Lower lobe of right lung (tissue), 2 donors: Measurements from ENCODE around the gene ALG9. TPM values are rescaled to one million over a fixed set of nuclear protein-coding genes. Genes with fewer than 3 reads are reported as not detected.
"Not testable (repeated sequence)": the region's sequence is repeated elsewhere in the genome, so short reads cannot be mapped to it uniquely, and the experiment has no call there.

Source experiments
- ATAC-seq, 2 donors: fragments of 200-7000 bp; cut with Tn5 transposase; one replicate each; pipeline ENCODE4 v1.9.1; 2020 to 2022; ENCODE audit warnings: mild to moderate bottlenecking in 2 of 2, moderate library complexity in 2 of 2
- DNase-seq: peaks from one replicate; pipeline ENCODE4 v3.0.0-alpha.2; 2020
- H3K27ac ChIP-seq: fragments of 200-600 bp; one replicate; pipeline ENCODE4 v1.8.0; 2022
- H3K27me3 ChIP-seq: fragments of 200-600 bp; one replicate; pipeline ENCODE4 v1.8.0; 2022; ENCODE audit warnings: low read depth
- H3K36me3 ChIP-seq: fragments of 200-600 bp; one replicate; pipeline ENCODE4 v1.8.0; 2022; ENCODE audit warnings: mild to moderate bottlenecking
- H3K4me1 ChIP-seq: fragments of 200-600 bp; one replicate; pipeline ENCODE4 v1.8.0; 2022
- H3K4me3 ChIP-seq: fragments of 200-600 bp; one replicate; pipeline ENCODE4 v1.8.0; 2022; ENCODE audit warnings: mild to moderate bottlenecking
- H3K9me3 ChIP-seq: fragments of 200-600 bp; one replicate; pipeline ENCODE4 v1.8.0; 2022
- CTCF ChIP-seq: fragments of 200-600 bp; IDR thresholded peaks from one replicate; pipeline ENCODE4 v1.8.0; 2022; ENCODE audit warnings: antibody characterized with exemption, mild to moderate bottlenecking
- intact Hi-C: fragments of 100-400 bp; cut with DNase I; formaldehyde crosslinking; loops from one replicate; pipeline ENCODE4 v1.11.0; 2022
- total RNA-seq: library from RNA; stranded (reverse); fragmentation: NEBNext Ultra II Directional; extraction: Animal tissue kit (Norgen Biotek cat#: 25700); gene quantifications from one replicate; pipeline ENCODE4 v1.2.1, GENCODE V29; 2021
- donor health status: DM: no; HTN: yes; CAD: no; lungs with severe emphysema.

The ALG9 gene
- total RNA-seq, 1 donor from 2014 or later: 25.5 TPM

DNA sequence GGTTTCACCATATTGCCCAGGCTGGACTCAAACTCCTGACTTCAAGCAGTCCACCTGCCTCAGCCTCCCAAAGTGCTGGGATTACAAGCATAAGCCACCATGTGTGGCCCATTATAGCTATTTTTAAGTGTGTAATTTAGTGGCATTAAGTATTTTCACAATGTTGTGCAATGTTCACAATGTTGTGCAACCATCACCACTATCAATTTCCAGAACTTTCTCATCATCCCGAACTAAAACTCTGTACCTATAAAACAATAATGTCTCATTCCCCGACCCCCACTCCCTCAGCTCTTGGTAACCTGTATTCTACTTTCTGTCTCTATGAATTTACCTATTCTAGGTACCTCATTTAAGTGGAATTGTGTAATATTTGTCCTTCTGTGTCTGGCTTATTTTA lies 15.5 kb upstream of the ALG9 start:
- Histone ChIP-seq H3K27ac (no peak overlapping the region), H3K4me1 (no peaks in the 10 kb centered on the region), H3K27me3 (no peaks in the 10 kb centered on the region), H3K4me3 (no peak overlapping the region), H3K36me3 (no peaks in the 10 kb centered on the region), H3K9me3 (no peaks in the 10 kb centered on the region)
- intact Hi-C loops: no loop called here
- no peak for DNase-seq
- ATAC-seq: no peak
- no peak for TF ChIP-seq CTCF

- Histone ChIP-seq H3K27me3 (no peaks in the 10 kb centered on the region), H3K4me1 (no peaks in the 10 kb centered on the region), H3K27ac (no peak overlapping the region), H3K4me3 (no peak overlapping the region), H3K9me3 (no peaks in the 10 kb centered on the region), H3K36me3 (no peaks in the 10 kb centered on the region)
- TF ChIP-seq CTCF: no peak
- intact Hi-C loops: no loop called here
- DNase-seq: no peak
- no peak for ATAC-seq
Measured at GRCh38 chr11:111886032-111886431, 14.7 kb upstream of the ALG9 start.

GRCh38 chr11:111885053-111885452 lies 13.7 kb upstream of the ALG9 start:
- H3K36me3 ChIP-seq, H3K9me3 ChIP-seq, ATAC-seq, H3K4me3 ChIP-seq, intact Hi-C loops, H3K4me1 ChIP-seq, H3K27me3 ChIP-seq, H3K27ac ChIP-seq, DNase-seq: not testable (repeated sequence)

GRCh38 chr11:111882202-111882601 lies 10.8 kb upstream of the ALG9 start:
- Histone ChIP-seq H3K4me3 (no peak overlapping the region), H3K27ac (no peak overlapping the region), H3K9me3 (no peaks in the 10 kb centered on the region), H3K27me3 (no peaks in the 10 kb centered on the region), H3K36me3 (no peaks in the 10 kb centered on the region), H3K4me1 (peaks cover 17% of the 10 kb centered on the region)
- DNase-seq (no peak), ATAC-seq (no peak)
- TF ChIP-seq CTCF: no peak
- intact Hi-C loops: no loop called here

- H3K27ac ChIP-seq: peak overlapping the region; percentile 93
- intact Hi-C loops: no loop called here
- peak in 1 of 2 donors; percentile 5 for ATAC-seq
Measured at GRCh38 chr11:111879637-111879960, 8.2 kb upstream of the ALG9 start.

More at GRCh38 chr11:111879637-111879960, 8.2 kb upstream of the ALG9 start:
- TF ChIP-seq CTCF: no peak
- Histone ChIP-seq H3K36me3 (peaks cover 9% of the 10 kb centered on the region), H3K4me1 (peaks cover 17% of the 10 kb centered on the region), H3K9me3 (no peaks in the 10 kb centered on the region), H3K4me3 (peak overlapping the region; percentile 78), H3K27me3 (no peaks in the 10 kb centered on the region)
- DNase-seq: no peak
